KBM-7 (cell line): ENCODE results near the gene ROBO1.

Experiments used
- DNase-seq: peaks from one replicate; pipeline ENCODE4 v3.0.0-alpha.2; 2015
- in situ Hi-C: fragments of 300-500 bp; cut with MboI; formaldehyde crosslinking; loops from 2 replicates; pipeline ENCODE4 v1.14.3; 2020; ENCODE audit warnings: low sequenced_read_pairs, low pct_unique_long_range_greater_than_20kb, mixed read lengths

ROBO1 gene

GRCh38 chr3:79414035-79414434 is 353.8 kb downstream of the ROBO1 start:
- in situ Hi-C loops, result no loop called here

DNA sequence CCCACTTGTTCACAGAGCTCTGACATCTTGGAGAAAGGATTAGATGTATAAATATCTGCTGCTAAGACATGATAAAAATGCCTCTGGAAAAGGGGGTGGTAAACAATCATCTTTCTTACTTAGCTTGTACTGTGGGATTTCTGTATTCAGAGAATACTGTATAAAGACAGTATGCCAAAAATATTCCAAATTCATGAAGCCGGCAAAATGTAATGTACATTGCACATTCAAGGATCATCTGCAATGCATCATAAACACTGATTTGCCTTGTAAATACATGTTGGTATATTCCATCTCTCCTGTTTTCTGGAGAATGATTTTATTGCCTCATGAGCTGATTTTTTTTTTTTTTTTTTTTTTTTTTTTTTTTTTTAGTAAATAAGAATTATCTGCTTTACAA is 355.3 kb downstream of the ROBO1 start:
- in situ Hi-C loops, result no loop called here
- DNase-seq, result no peak

More at GRCh38 chr3:79414035-79414434, 353.8 kb downstream of the ROBO1 start:
- no peak for DNase-seq

GRCh38 chr3:79410617-79411016 is 357.2 kb downstream of the ROBO1 start:
- DNase-seq, result no peak
- in situ Hi-C loops, result no loop called here

DNA sequence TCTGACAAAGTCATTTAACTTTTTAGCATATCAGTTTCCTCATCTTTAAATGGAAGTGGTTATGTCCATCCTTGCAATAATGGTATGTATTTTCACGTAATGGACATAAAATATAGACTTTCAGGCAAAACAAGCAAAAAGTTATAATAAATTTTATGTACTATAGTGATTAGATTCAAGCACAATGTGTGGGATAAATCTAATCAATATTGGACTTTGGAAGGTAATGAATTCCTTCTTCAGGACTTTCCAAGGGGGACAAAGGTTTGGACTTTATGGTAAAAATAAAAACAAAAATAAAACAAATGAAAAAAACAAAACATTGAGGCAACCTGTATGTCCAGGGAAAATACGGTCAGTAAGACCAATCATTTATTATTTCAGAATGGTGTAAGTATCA is 357.7 kb downstream of the ROBO1 start:
- no peak for DNase-seq
- in situ Hi-C loops, result no loop called here

GRCh38 chr3:79406175-79406574 is 361.6 kb downstream of the ROBO1 start:
- DNase-seq, result no peak
- in situ Hi-C loops, result no loop called here

DNA sequence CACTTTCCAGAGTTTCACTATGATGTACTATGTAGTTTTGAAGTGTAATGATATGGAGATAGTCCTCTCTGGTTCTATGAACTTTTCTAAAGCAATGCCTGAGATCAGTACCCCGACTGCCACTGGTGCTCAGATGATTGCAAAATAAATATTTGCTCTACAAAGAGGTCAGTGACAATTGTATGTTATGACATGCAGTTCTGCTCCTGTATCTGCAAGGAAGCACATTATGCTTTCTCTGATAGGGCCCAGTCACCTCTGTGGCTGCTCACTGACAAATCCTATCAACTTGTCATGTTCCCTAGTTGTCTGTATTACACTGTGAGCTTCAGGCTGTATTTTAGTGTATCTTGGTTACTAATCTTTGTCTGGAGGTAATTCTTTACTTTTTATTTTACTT is 362.6 kb downstream of the ROBO1 start:
- in situ Hi-C loops, result no loop called here
- DNase-seq, result no peak

DNA sequence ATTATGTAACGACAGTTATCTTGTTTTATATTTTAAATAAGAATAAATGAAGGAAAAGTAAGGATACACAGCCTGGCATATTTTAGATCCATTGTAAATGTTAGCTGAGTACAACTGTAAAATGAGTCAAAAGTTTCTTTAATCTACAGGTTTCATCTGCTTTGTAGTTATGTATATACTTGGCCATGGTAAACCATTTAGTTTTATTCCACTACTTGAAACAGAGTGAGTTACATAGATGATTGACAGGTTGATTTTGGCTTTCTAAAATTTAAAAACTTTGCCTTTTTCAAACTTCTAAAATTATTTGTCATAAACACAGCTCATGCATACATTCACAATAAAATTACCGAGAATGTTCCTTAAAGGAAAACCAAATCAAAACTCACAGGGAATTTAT is 371.2 kb downstream of the ROBO1 start:
- DNase-seq, result no peak
- in situ Hi-C loops, result no loop called here

GRCh38 chr3:79392479-79392878 is 375.3 kb downstream of the ROBO1 start:
- no peak for DNase-seq
- in situ Hi-C loops, result no loop called here

GRCh38 chr3:79390352-79390751 is 377.4 kb downstream of the ROBO1 start:
- in situ Hi-C loops, result no loop called here
- DNase-seq, result no peak

DNA sequence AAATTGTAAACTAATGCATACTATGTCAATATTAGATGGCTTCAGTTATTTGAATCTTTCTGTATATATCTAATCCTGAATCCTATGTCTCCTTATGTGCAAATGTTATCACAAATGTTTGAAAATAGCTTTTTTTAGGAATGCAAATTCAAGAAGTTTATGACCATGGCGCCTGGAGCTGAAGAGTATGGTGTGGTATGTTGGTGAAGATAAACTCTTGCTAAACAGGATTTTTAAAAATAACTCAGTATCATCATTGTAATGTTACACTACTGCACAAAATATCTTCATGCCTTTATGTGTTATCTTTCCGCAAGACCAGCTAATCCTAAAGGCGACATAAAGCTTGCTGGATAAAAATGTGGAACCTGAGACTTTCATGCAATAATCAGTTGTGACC is 382.6 kb downstream of the ROBO1 start:
- DNase-seq, result no peak
- in situ Hi-C loops, result no loop called here

DNA sequence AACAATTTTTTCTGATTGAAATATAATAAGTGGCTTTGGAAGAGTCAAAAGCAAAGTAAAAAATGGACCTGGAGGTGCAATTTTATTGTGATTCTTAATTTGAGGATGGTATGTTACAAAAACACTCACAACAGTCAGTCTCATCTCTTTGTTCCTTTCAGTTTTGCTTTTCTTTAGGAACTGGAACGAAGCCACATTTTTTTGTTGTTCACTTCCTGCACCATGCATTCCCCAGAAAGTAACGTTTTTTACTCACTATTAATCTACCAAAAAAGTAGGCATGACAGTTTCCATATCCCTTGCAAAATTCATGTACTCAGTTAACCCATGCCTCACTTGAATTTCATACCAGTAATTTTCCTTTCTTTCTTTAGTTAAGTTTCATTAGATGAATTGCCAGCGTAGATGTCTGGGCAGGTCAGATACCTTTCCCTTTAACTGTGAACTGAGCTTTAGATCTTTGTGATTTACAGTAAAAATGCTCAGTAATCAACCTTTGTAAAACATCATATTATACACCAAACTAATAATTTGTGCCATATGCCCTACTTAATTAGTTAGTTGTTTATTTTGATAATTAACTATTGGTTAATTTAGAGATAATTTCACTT is 384.3 kb downstream of the ROBO1 start:
- no peak for DNase-seq

GRCh38 chr3:79380581-79380980 is 387.2 kb downstream of the ROBO1 start:
- in situ Hi-C loops, result no loop called here

More for the DNA sequence above, 384.3 kb downstream of the ROBO1 start:
- in situ Hi-C loops, result no loop called here

GRCh38 chr3:79378064-79378463 is 389.7 kb downstream of the ROBO1 start:
- in situ Hi-C loops, result no loop called here
- DNase-seq, result no peak

More at GRCh38 chr3:79380581-79380980, 387.2 kb downstream of the ROBO1 start:
- DNase-seq, result no peak

- in situ Hi-C loops, result no loop called here
- no peak for DNase-seq
Observed at GRCh38 chr3:79369306-79369705, 398.5 kb downstream of the ROBO1 start.

DNA sequence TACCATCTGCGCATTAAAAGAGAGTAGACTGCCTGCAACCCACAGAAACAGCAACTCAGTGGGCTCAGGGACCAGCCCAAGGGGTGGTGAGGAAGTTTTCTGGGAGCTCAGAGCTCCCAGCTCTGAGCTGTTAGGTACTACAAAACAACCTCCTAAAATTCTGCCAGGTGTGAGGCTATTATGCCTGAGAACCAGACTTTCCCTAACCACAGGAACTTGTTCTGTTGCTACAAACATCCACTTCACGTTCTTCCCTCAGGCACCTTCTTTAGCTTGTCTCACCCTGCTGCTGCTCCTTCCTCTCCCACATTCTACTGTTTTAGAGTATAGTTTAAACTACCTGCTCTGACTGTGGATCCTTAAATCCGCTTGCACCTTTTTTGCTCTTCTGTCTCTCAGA is 399.4 kb downstream of the ROBO1 start:
- in situ Hi-C loops, result no loop called here
- DNase-seq, result no peak

GRCh38 chr3:79367803-79368202 is 400.0 kb downstream of the ROBO1 start:
- in situ Hi-C loops, result no loop called here
- DNase-seq, result no peak

- DNase-seq, result no peak
- in situ Hi-C loops, result no loop called here
Observed at GRCh38 chr3:79367066-79367465, 400.7 kb downstream of the ROBO1 start.

GRCh38 chr3:79366414-79366813 is 401.4 kb downstream of the ROBO1 start:
- no peak for DNase-seq
- in situ Hi-C loops, result no loop called here

- DNase-seq, result no peak
- in situ Hi-C loops, result no loop called here
Observed at GRCh38 chr3:79364784-79365183, 403.0 kb downstream of the ROBO1 start.

DNA sequence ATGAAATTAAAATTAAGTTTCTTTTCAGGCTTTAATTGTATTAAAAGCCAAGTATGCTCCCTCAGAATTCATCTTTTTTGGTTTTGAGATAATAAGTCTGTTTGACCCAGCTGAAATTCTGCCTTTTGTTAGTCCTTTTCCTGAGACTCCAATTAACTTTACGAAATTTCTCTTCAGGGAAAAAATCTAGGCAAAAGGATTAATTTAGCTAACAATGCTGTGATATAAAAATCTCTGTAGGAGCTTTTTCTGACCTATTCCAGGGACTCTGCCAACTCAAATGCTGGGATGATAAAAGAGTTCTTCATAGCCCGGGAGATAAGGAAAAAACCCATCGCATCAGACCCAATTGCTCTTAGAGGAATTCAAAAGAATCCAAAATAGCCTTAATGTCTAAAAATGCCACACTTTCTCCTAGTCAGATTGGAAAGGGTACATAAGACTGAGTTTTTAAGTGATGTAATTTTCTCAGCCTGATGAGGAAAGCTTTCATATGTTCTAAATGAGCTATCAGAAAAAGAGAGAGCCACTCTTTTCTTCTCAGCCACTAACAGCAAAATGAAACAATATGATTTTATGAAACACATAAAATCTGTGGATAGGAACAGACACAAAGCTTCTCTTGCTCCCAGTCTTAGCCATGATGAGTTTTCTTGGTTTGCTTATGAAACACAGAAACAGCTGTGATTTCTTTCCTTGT is 405.1 kb downstream of the ROBO1 start:
- in situ Hi-C loops, result no loop called here
- DNase-seq, result no peak

- DNase-seq, result peak; percentile 39
- in situ Hi-C loops, result no loop called here
Observed at GRCh38 chr3:79361748-79362378, 405.9 kb downstream of the ROBO1 start.
